ENCODE results near the gene FGF21.

DNA sequence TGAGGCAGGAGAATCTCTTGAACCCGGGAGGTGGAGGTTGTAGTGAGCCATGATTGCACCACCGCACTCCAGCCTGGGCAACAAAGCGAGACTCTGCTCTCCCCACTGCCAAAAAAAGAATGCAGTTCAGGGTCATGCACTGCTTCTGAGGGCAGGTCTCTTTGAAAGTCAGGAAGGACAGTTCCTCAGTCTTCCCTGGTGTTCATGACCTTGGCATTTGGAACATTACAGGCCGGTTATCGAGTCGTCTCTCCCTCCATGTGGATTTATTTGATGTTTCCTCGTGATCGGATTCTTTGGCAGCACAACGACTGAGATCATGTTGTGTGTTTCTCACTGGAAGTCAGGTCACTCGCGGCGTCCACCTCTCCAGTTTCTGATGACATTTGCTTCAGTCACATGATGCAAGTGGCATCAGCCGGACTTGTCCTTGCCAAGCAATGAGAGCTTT is 17.2 kb downstream of the FGF21 start:
- TF ChIP-seq POLR2A (IDR thresholded peaks at IDR 0.05), result no peak
- TF ChIP-seq, protein P1, sequence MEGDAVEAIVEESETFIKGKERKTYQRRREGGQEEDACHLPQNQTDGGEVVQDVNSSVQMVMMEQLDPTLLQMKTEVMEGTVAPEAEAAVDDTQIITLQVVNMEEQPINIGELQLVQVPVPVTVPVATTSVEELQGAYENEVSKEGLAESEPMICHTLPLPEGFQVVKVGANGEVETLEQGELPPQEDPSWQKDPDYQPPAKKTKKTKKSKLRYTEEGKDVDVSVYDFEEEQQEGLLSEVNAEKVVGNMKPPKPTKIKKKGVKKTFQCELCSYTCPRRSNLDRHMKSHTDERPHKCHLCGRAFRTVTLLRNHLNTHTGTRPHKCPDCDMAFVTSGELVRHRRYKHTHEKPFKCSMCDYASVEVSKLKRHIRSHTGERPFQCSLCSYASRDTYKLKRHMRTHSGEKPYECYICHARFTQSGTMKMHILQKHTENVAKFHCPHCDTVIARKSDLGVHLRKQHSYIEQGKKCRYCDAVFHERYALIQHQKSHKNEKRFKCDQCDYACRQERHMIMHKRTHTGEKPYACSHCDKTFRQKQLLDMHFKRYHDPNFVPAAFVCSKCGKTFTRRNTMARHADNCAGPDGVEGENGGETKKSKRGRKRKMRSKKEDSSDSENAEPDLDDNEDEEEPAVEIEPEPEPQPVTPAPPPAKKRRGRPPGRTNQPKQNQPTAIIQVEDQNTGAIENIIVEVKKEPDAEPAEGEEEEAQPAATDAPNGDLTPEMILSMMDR (IDR thresholded peaks at IDR 0.05), result no peak
